Measurements from ENCODE around the gene VRK2. TPM values are rescaled to one million over a fixed set of nuclear protein-coding genes. Genes with fewer than 3 reads are reported as not detected.
"Not testable (repeated sequence)": the region's sequence is repeated elsewhere in the genome, so short reads cannot be mapped to it uniquely, and the experiment has no call there.

VRK2 gene
- total and polyA plus RNA-seq, 10 of the 15 experiments (the other 5 are each of a cell fraction or from before 2014, with no cell fraction given): 26.5 to 78.0 (median 57.3) TPM

DNA sequence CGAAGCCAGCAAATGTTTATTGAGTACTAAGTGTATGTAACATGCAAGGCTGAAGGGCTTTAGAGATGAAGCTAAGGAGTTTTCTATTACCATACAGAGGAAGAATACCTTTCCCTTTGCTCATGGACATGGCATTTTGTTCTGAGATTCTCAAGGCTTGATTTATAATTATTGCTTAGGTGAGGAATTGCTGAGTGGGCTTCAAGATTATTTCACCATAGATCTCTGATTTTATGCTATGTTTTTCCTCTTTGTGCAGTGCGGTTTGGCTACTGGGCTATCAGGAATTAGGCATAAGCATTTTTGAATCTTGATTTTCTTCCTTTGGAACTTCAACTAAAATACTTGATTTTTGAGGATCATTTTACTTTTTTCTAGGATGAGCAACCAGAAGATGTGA lies 42.5 kb downstream of the VRK2 start:
- Histone ChIP-seq H3K4me1 (ENCODE audit: control insufficient read depth, insufficient read depth, low read length) (no peaks in the 10 kb centered on the region), H3K27me3 (replicated peaks in 1 of 2; ENCODE audit: control insufficient read depth in 2 of 2, insufficient read depth in 2 of 2, low read length in 1 of 2) (no peaks in the 10 kb centered on the region), H3K9ac (ENCODE audit: control insufficient read depth, insufficient read depth, low read length) (no peak overlapping the region), H3K79me2 (ENCODE audit: control insufficient read depth, insufficient read depth, low read length) (no peaks in the 10 kb centered on the region), H4K20me1 (ENCODE audit: control insufficient read depth, insufficient read depth) (no peaks in the 10 kb centered on the region), H3K4me3 (no peak overlapping the region), H3K36me3 (ENCODE audit: control insufficient read depth in 2 of 2, insufficient read depth in 2 of 2, low read length in 1 of 2) (peaks cover 0 to 19% of the 10 kb centered on the region in 2 experiments; a peak in 3 of 4 replicates), H3K4me2 (ENCODE audit: control insufficient read depth, insufficient read depth) (no peak overlapping the region), H3K27ac (ENCODE audit: control insufficient read depth, insufficient read depth) (no peak overlapping the region), H3K9me3 (replicated peaks; ENCODE audit: control insufficient read depth, insufficient read depth, low read length) (peaks cover 10% of the 10 kb centered on the region), H2AFZ (ENCODE audit: control insufficient read depth, low read depth, low read length) (no peak overlapping the region)
- in situ Hi-C loops (cut with MboI): no loop called here
- no peak for DNase-seq (ENCODE audit: low read depth, low spot score)
- WGBS (ENCODE audit: insufficient coverage, insufficient replicate concordance, low lambda C conversion rate, missing lambda C conversion rate): 97% methylated on average over 2 of the region's 2 CpGs
- TF ChIP-seq MYC (IDR thresholded peaks at IDR 0.05; ENCODE audit: insufficient read depth, insufficient read length, insufficient replicate concordance, low read length, severe bottlenecking) (no peak), CHD4 (IDR thresholded peaks at IDR 0.05) (no peak), KAT2A (conservative IDR thresholded peaks at IDR 0.05; ENCODE audit: control insufficient read depth, low read depth, low read length) (no peak), KDM1A (IDR thresholded peaks at IDR 0.05; ENCODE audit: borderline replicate concordance) (no peak), SMARCA5 (IDR thresholded peaks at IDR 0.05) (no peak)
- CTCF ChIA-PET: no interaction called here
- RAD21 ChIA-PET (ENCODE audit: unreplicated experiment): no interaction called here
- SMC1A ChIA-PET (ENCODE audit: uncharacterized antibody, unreplicated experiment): interaction anchor here (1.5 to 1.8 kb wide), 2 partner anchors 8 to 10 kb away, joined by 3 to 5 read pairs; no protein-coding TSS in a partner anchor
- no peak for FAIRE-seq
- intact Hi-C loops (cut with micrococcal nuclease; ENCODE audit: unreplicated experiment): no loop called here
- POLR2A ChIA-PET: no interaction called here
- no TSS peak for BruUV-seq (replicated peaks)
- no peak for ATAC-seq

DNA sequence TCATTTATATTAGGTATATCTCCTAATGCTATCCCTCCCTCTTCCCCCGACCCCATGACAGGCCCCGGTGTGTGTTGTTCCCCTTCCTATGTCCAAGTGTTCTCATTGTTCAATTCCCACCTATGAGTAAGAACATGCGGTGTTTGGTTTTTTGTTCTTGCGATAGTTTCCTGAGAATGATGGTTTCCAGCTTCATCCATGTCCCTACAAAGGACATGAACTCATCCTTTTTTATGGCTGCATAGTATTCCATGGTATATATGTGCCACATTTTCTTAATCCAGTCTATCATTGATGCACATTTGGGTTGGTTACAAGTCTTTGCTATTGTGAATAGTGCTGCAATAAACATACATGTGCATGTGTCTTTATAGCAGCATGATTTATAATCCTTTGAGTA lies 46.2 kb downstream of the VRK2 start:
- DNase-seq (ENCODE audit: low read depth, low spot score); H3K4me3 ChIP-seq; H3K27ac ChIP-seq (ENCODE audit: control insufficient read depth, insufficient read depth); RAD21 ChIA-PET (ENCODE audit: unreplicated experiment); H3K27me3 ChIP-seq (replicated peaks in 1 of 2; ENCODE audit: control insufficient read depth in 2 of 2, insufficient read depth in 2 of 2, low read length in 1 of 2); H3K4me2 ChIP-seq (ENCODE audit: control insufficient read depth, insufficient read depth); intact Hi-C loops (cut with micrococcal nuclease; ENCODE audit: unreplicated experiment); CTCF ChIA-PET; H4K20me1 ChIP-seq (ENCODE audit: control insufficient read depth, insufficient read depth); POLR2A ChIA-PET; H3K9ac ChIP-seq (ENCODE audit: control insufficient read depth, insufficient read depth, low read length); SMC1A ChIA-PET (ENCODE audit: uncharacterized antibody, unreplicated experiment); BruUV-seq (replicated peaks); in situ Hi-C loops (cut with MboI); H2AFZ ChIP-seq (ENCODE audit: control insufficient read depth, low read depth, low read length); FAIRE-seq; H3K4me1 ChIP-seq (ENCODE audit: control insufficient read depth, insufficient read depth, low read length); H3K9me3 ChIP-seq (replicated peaks; ENCODE audit: control insufficient read depth, insufficient read depth, low read length); H3K79me2 ChIP-seq (ENCODE audit: control insufficient read depth, insufficient read depth, low read length); ATAC-seq: not testable (repeated sequence)
- 94% methylated on average over 3 of the region's 4 CpGs for WGBS (ENCODE audit: insufficient coverage, insufficient replicate concordance, low lambda C conversion rate, missing lambda C conversion rate)
- H3K36me3 ChIP-seq (ENCODE audit: control insufficient read depth in 2 of 2, insufficient read depth in 2 of 2, low read length in 1 of 2): peaks cover 0 to 13% of the 10 kb centered on the region in 2 experiments; a peak in 2 of 4 replicates
